OCI-LY1 (cell line): ENCODE data around the gene FRS3.

Experiments used
- H2AFZ ChIP-seq: fragments of 200-600 bp; sonication (generic), shearing (Covaris generic); 2 replicates; pipeline ENCODE4 v1.6.0; 2014; ENCODE audit warnings: antibody characterized with exemption, mild to moderate bottlenecking, low read length
- H3F3A ChIP-seq: fragments of 200-600 bp; sonication (generic), shearing (Covaris generic); 2 replicates; pipeline ENCODE4 v1.6.0; 2014; ENCODE audit warnings: mild to moderate bottlenecking, antibody characterized with exemption, low read length, moderate library complexity; ENCODE audit not compliant: insufficient read depth
- H3K27ac ChIP-seq: fragments of 200-600 bp; sonication (generic); 2 replicates; pipeline ENCODE4 v1.5.1; 2014; ENCODE audit warnings: low read length, mixed run types, mild to moderate bottlenecking, low read depth; ENCODE audit not compliant: poor library complexity, severe bottlenecking
- H3K27me3 ChIP-seq: fragments of 200-600 bp; sonication (generic); 2 replicates; pipeline ENCODE4 v1.6.0; 2014; ENCODE audit warnings: antibody characterized with exemption, mild to moderate bottlenecking, low read length, moderate library complexity; ENCODE audit not compliant: insufficient read depth
- H3K36me3 ChIP-seq: fragments of 200-600 bp; sonication (generic); 2 replicates; pipeline ENCODE4 v1.6.1; 2014; ENCODE audit warnings: mild to moderate bottlenecking, antibody characterized with exemption, low read length, moderate library complexity, mixed read lengths; ENCODE audit not compliant: insufficient read depth
- H3K4me1 ChIP-seq: fragments of 200-600 bp; sonication (generic); 2 replicates; pipeline ENCODE4 v1.5.1; 2014; ENCODE audit warnings: mild to moderate bottlenecking, low read length, moderate library complexity; ENCODE audit not compliant: insufficient read depth, severe bottlenecking
- H3K4me2 ChIP-seq: fragments of 200-600 bp; sonication (generic), shearing (Covaris generic); 2 replicates; pipeline ENCODE4 v1.6.1; 2014; ENCODE audit warnings: low read length
- H3K4me3 ChIP-seq: fragments of 200-600 bp; sonication (generic); 2 replicates; pipeline ENCODE4 v1.5.1; 2014; ENCODE audit warnings: low read length, low read depth, mild to moderate bottlenecking, mixed read lengths; ENCODE audit not compliant: poor library complexity, severe bottlenecking
- H3K79me2 ChIP-seq: fragments of 200-600 bp; shearing (Covaris generic); 2 replicates; pipeline ENCODE4 v1.6.1; 2016; ENCODE audit warnings: mixed run types, low read length, mixed read lengths; ENCODE audit not compliant: insufficient read depth
- H3K9ac ChIP-seq: fragments of 200-600 bp; sonication (generic), shearing (Covaris generic); 2 replicates; pipeline ENCODE4 v1.6.1; 2014; ENCODE audit warnings: mild to moderate bottlenecking, low read length, mixed read lengths
- H3K9me2 ChIP-seq: fragments of 200-600 bp; sonication (generic), shearing (Covaris generic); 2 replicates; pipeline ENCODE4 v1.6.1; 2014; ENCODE audit warnings: low read depth, mild to moderate bottlenecking, low read length, mixed read lengths
- H3K9me3 ChIP-seq: fragments of 200-600 bp; shearing (Covaris generic); 2 replicates; pipeline ENCODE4 v1.6.1; 2014; ENCODE audit warnings: low read length, mixed read lengths
- H4K20me1 ChIP-seq: fragments of 200-600 bp; sonication (generic), shearing (Covaris generic); 2 replicates; pipeline ENCODE4 v1.6.0; 2016; ENCODE audit warnings: mild to moderate bottlenecking, low read length; ENCODE audit not compliant: insufficient read depth
- EZH2 ChIP-seq: fragments of 200-600 bp; sonication (generic), shearing (Covaris generic); IDR thresholded peaks from 2 replicates; pipeline ENCODE4 v1.8.0; 2017; ENCODE audit warnings: borderline replicate concordance, mixed run types, mild to moderate bottlenecking, antibody characterized with exemption, low read length, moderate library complexity, mixed read lengths
- TF ChIP-seq, protein P1 (sequence below): fragments of 200-600 bp; sonication (generic), shearing (Covaris generic); IDR thresholded peaks from 2 replicates; pipeline ENCODE4 v1.5.1; 2017; ENCODE audit warnings: mild to moderate bottlenecking, antibody characterized with exemption, low read length, moderate library complexity, mixed read lengths

Gene FRS3

DNA sequence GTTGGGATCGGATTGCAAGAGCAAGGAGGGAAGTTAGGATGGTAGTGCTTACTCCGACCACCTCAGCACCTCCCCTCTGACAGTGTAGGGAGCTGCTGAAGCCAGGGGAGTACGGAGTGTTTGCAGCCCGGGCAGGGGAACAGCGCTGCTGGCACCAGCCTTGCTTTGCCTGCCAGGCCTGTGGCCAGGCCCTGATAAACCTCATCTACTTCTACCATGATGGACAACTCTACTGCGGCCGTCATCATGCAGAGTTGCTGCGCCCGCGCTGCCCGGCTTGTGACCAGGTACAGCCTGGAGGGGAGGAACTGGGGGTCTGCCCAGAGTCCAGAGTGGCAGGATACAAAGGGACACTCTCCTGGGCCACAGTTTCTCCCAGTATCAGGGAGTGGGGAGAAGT lies 5.6 kb upstream of the FRS3 start:
- no peaks in the 10 kb centered on the region for H3K9me2 ChIP-seq
- no peak overlapping the region for H2AFZ ChIP-seq
- H3K36me3 ChIP-seq = peaks cover 14% of the 10 kb centered on the region
- H3K79me2 ChIP-seq = peaks cover 10% of the 10 kb centered on the region
- no peaks in the 10 kb centered on the region for H4K20me1 ChIP-seq
- no peaks in the 10 kb centered on the region for H3F3A ChIP-seq
- H3K4me3 ChIP-seq = no peak overlapping the region
- H3K9me3 ChIP-seq = no peaks in the 10 kb centered on the region
- H3K4me2 ChIP-seq = no peak overlapping the region
- peaks cover 23% of the 10 kb centered on the region for H3K4me1 ChIP-seq
- H3K27me3 ChIP-seq = 0 out of 2 replicates have a peak, but pooled peaks cover 5% of the 10 kb centered on the region
- TF ChIP-seq, protein P1, sequence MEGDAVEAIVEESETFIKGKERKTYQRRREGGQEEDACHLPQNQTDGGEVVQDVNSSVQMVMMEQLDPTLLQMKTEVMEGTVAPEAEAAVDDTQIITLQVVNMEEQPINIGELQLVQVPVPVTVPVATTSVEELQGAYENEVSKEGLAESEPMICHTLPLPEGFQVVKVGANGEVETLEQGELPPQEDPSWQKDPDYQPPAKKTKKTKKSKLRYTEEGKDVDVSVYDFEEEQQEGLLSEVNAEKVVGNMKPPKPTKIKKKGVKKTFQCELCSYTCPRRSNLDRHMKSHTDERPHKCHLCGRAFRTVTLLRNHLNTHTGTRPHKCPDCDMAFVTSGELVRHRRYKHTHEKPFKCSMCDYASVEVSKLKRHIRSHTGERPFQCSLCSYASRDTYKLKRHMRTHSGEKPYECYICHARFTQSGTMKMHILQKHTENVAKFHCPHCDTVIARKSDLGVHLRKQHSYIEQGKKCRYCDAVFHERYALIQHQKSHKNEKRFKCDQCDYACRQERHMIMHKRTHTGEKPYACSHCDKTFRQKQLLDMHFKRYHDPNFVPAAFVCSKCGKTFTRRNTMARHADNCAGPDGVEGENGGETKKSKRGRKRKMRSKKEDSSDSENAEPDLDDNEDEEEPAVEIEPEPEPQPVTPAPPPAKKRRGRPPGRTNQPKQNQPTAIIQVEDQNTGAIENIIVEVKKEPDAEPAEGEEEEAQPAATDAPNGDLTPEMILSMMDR = no peak
- no peak for TF ChIP-seq EZH2
- H3K27ac ChIP-seq = no peak overlapping the region
- H3K9ac ChIP-seq = no peak overlapping the region

DNA sequence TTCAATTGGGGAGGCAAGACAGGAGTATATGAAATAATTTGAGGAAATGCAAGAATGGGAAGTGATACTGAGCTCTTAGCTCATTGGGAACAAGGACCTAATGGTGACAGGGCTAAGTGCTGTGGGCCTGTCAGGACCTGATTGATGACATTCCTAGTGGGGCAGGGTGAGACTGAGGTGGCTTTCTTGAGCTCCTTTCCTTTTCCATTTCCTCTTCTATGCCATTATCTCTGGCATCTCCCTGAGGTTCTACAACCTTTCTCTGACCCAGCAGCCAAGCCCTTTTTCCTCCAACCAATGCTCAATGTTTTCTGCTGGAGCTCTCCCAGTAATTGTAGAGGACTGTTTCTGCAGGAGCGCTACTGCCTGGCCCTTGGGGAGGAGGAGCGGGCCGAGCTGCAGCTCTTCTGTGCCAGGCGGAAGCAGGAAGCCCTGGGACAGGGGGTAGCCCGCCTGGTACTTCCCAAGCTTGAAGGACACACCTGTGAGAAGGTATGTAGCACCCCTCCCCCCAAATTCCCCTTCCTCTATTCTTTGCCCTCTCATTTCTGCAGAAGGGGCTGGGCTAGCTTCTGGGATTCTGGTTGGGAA lies 5.0 kb upstream of the FRS3 start:
- Histone ChIP-seq H4K20me1 (no peaks in the 10 kb centered on the region), H3K79me2 (peaks cover 7% of the 10 kb centered on the region), H2AFZ (no peak overlapping the region), H3K4me3 (no peak overlapping the region), H3K4me2 (no peak overlapping the region), H3F3A (no peaks in the 10 kb centered on the region), H3K27ac (no peak overlapping the region), H3K27me3 (0 out of 2 replicates have a peak, but pooled peaks cover 5% of the 10 kb centered on the region), H3K9me3 (no peaks in the 10 kb centered on the region), H3K9ac (no peak overlapping the region), H3K4me1 (peaks cover 23% of the 10 kb centered on the region), H3K9me2 (no peaks in the 10 kb centered on the region), H3K36me3 (peaks cover 8% of the 10 kb centered on the region)
- TF ChIP-seq, protein P1 = no peak
- no peak for TF ChIP-seq EZH2

DNA sequence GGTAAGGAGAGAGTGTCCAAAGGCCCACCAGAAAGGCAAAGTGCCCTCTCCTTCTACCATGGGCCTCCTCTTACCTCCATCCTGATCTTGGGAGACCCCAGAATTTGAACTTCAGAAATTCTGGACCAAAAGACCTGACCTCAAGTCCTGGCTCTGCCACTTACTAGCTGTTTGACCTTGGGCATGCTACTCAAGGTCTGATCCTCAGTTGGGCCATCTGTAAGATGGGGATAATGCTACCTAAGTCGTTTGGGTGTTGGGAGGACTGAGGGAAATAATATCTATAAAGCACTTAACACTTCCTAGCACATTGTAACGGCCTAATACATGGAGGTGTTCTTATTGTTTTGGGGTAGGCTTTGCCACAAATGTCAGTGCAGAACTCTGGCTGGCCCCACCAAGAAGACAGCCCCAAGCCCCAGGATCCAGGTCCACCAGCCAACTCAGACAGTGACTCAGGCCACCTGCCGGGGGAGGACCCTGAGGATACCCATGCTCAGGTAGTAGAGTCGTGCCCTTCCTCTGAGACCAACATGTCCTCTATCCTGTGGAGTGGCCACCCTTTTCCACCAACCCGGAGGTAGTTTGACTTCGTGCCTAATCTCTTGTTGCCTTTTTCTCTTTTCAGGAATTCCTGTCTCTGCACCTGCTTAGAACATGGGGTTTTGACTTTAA lies 3.5 kb upstream of the FRS3 start:
- no peaks in the 10 kb centered on the region for H4K20me1 ChIP-seq
- no peak overlapping the region for H3K4me2 ChIP-seq
- no peak for TF ChIP-seq EZH2
- TF ChIP-seq, protein P1 = no peak
- 0 out of 2 replicates have a peak, but pooled peaks cover 5% of the 10 kb centered on the region for H3K27me3 ChIP-seq
- no peaks in the 10 kb centered on the region for H3K9me2 ChIP-seq
- H3K9ac ChIP-seq = no peak overlapping the region
- no peaks in the 10 kb centered on the region for H3K9me3 ChIP-seq
- H3K36me3 ChIP-seq = no peaks in the 10 kb centered on the region
- H3F3A ChIP-seq = no peaks in the 10 kb centered on the region
- H3K4me3 ChIP-seq = no peak overlapping the region
- H2AFZ ChIP-seq = no peak overlapping the region
- peaks cover 5% of the 10 kb centered on the region for H3K79me2 ChIP-seq
- no peak overlapping the region for H3K27ac ChIP-seq
- H3K4me1 ChIP-seq = peaks cover 20% of the 10 kb centered on the region
